OCI-LY3 (cell line): ENCODE measurements around the gene SRPX.

ENCODE experiments used
- CTCF ChIP-seq: fragments of 200-600, 300-600 bp; sonication (generic); IDR thresholded peaks from 2 replicates; pipeline ENCODE4 v1.5.1; 2014; ENCODE audit warnings: antibody characterized with exemption, low read length, low read depth
- EZH2phosphoT487 ChIP-seq: fragments of 200-600 bp; shearing (Covaris generic); IDR thresholded peaks from 2 replicates; pipeline ENCODE4 v1.6.1; 2018; ENCODE audit warnings: antibody characterized with exemption, mixed run types, low read depth

- TF ChIP-seq CTCF: no peak
- no peak for TF ChIP-seq EZH2phosphoT487
Measured at GRCh38 chrX:38206542-38206941, 14.1 kb downstream of the SRPX start.
